ENCODE data around the gene FKBP11.

Gene FKBP11

DNA sequence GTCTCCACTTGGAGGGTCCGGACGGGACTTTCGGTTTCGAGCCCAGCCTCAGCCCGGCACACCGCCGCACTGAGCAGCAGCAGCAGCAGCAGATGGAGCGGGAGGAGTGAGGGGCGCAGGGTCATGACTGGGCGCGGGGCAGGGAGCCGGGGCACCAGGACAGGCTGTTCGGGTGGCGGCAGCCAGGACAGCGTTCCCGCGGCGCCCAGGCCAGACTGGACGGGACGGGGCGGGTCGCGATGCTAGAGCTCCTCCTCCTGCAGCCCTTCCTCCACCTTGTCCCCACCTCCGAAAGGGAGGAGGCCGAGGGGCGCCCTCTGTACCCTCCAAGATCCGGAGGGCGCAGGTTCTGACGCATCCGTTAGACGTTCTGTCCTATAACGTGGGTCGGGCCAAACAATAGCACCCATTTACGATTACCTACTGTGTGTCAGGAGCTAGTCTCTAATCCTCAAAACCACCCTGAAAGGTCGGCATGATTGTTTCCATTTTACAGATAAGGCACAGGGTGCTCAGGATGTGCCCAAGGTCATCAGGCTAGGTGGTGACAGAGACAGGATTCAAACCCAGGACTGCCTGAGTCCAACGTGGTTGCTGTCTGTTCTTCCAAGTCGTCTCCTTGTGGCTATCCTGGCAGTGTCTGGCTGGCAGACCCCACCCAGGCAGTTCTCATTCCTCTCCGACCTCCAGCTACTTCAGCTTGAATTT, at the start of gene FKBP11:
FKBP11 (minus strand) TSS at position 189 of the 708 bp plus-strand sequence; CDS start at position 125, 64 bp downstream.
- peak; percentile 61 for DNase-seq

DNA sequence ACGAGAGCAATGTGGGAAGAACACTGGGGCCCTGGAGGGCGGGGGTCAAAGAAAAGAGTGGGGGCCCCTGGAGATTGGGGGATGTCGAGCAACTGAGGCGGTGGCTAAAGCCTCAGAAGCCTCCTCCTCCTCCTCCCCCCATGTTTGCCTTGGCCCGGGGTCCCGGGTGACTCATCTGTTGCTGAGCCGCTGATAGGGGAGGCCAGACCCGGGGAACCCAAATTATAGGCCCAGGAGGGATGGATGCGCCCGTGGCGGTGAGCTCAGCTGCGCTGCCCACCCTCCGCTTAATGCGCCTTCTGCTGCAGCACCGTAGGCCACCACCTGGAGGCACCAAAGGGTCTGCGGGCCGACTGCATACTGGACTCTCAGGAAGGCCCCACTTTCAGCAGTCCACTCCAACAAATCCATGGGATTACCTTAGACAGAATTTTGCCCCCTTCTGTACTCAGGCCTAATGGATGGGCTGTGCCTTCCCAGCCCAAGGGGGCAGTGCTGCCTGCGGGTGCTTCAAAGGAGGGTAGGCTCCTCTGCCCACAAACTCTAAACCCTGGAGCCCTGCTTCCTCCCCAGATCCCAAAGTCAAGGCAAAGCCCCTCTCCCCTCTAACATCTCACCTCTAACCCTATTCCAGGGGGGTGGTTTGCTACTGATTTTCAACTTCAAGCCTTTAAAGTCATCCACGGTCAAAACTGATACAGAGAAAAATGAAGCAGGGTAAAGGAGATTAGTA, 48.8 kb upstream of the FKBP11 start:
- peak; percentile 27 for DNase-seq

DNA sequence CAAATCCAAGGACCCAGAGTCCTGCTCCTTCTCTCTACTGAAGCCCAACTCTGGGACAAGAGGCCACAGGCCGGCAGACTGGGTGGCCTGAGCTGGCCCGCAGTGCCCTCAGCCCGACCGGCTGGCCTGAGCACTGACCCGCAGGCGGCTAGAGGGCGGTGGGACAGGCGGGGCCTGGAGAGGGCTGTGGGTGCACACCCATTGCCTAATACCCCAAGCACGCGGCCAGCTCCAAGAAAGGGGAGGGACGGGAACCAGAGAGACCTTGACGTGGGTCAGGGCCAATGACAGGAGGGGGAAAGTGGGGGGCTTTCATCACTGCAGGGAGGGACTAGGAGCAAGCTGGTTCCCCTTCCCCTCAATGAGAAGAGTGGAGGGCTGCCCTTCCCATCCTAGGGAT, 48.2 kb upstream of the FKBP11 start:
- no peak for DNase-seq

DNA sequence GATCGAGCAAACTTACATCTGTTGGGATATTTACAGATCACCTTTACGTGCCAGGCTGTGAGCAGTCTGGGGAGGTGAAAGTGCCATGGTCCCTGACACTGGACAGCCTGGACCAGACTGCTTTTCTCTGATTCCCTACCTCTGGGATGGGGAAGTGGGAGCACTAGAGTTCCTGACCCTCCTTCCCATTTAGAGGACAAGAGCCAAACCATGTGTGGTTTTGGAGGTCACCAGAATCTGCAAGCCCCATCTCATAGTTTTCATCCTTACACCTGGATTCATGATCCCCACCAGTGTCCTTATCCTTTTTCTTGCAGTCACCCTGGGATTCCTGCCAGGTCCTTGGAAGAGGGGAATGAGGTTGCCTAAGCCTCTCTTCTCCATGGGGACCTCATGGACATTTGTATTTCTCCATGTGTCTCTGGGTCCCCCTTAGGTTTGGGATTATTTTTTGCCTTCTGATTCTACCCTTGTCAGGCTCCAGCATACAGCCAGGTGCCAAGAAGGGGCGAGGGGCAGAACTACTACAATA, 47.7 kb upstream of the FKBP11 start:
- DNase-seq, result no peak

DNA sequence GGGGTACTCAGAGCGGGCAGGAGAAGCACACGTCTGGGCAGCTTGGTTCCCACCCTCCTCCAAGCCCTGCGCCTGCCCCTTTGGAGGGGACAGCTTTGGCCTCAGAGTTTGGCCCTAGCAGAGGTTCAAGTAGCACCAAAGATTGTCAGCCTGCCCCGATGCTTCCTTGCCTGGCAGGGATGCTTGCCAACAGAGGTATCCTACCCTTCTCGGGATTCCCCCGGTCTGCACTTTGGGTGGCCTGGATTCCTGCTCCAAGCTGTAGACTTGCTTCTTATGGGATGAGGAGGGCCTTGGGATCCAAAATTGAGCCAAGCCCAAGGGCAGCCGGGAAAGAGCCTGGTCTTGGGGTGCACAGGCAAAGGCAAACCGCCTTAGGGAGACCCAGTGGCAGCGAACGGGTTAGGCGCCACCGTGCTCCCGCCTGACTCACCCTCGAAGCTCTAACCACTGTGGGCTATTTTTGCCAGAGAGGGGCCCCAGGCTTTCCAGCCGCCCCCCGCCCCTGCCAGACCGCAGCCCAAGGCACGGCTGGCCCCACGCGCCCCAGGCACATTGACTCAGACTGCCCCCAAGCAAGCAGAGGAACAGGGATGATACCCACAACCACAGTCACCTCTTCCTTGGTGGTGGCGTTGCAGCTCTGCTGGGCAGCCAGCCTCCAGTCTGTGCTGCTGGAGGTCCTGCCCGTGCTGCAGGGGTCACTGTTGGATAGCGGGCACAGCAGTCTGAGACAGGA, 47.1 kb upstream of the FKBP11 start:
- DNase-seq, result no peak

DNA sequence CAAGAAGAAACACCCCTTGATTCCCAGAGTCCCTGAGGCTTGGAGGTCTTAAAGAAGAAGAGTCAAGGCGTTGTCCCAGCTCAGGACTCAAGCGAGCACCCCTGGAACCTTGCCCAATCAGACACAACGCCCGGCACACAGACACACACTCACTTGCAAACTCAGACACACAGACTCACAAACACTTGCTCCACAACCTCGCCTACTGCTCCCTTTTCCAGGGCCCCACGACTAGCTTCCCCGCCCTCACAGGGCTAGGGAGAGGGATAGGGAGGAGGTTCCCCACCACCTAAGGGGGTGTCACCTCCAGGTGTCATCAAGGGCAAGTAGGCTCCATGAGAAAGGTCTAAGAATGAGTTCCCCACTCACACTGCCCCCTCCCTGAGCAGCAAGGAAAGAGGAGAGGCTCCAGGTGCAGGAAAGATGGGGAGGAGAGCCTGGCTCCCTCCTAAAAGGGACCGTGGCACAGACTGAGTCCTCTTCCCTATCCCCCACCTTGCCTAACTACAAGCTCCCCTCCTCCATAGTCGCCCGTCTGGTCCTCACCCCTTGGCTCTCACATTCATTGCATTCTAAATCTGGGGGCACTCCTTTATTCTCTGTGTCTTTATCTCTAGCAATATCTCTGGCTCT, 45.5 kb upstream of the FKBP11 start:
- no peak for DNase-seq

DNA sequence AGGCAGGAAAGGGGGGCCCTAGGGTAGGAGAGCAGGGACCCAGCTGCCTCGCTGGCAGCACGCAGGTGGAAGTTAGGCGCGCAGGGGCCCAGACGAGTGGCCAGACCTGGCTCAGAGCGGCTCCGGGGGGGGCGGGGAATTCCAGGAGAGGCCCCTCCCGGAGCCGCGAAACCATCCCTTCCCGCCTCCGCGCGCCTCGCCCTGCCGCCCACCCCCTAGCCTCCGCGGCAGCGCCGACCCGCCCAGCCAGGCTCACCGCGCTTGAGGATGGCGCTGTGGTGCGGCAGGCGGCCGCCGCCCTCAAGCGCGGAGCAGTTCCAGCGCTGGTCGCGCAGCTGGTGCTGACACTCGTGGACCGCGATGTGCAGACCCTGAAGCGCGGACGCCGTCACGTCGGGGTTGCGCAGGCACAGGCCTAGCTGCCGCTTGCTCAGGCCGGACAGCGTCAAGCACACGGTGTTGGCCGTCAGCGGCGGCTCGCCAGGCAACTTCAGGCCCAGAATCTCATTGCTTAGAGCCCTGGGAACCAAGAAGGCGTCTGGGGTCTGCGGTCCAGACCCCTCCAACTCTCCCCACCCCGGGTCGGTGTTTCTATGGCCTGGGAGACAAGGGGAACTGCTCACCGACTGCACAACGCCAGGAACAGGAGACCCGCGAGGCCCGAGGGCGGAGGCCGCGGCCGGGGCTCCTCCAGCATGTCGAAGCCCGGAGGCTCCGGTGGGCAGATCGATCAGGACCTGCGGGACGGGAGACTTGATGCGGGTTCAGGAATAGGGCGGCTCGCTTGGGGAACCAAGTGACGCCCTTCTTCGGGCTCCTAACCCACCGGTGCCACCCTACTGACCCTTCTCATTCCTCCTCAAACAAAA, 44.8 kb upstream of the FKBP11 start:
- no peak for DNase-seq

DNA sequence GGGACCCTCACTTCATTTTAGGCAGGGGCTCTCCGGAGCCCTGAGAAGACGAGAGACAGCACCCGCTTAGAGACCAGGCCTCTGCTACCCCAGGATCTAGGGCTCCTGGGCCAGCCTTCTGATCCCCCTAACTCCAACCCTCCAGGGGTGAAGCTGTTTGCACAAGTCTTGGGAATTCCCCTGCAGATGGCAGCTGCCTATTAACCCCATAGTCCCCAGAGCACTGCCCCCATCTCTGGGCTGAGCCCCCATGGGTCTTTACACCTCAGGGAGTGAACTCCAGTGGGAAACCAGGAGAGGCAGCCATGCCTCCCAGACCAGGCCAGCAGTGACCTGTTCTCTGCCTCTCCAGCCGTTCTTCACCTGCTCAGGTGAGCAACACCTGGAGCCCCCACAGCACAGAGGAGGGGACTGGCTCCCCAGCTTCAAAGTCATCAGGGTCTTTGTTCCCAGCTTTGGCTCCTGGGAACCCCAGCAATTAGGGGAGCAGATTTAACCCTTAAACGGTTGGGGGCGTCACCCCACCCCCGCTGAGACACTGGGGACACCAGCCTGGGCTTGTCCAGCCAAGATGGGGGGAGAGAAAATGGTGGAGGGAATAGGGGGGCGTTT, 44.0 kb upstream of the FKBP11 start:
- DNase-seq, result no peak

DNA sequence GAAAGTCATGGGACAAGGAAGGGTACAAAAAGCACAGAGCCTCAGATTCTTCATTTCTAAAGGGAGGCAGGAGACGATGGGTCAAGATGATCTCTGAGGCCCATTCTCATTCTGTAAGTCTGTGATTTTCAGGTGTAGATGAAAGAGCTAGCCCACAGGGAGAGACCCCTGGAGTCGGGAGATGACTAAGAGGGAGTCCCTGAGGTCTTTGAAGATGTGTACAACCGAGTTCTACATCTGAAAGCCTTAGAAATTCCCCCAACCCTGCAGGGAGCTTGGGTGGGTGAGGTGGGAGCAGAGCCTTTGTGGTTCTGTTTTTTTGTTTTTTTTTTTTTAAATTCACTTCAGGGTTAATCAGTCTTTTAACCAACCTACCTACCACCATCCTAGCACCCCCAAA, 43.2 kb upstream of the FKBP11 start:
- no peak for DNase-seq

DNA sequence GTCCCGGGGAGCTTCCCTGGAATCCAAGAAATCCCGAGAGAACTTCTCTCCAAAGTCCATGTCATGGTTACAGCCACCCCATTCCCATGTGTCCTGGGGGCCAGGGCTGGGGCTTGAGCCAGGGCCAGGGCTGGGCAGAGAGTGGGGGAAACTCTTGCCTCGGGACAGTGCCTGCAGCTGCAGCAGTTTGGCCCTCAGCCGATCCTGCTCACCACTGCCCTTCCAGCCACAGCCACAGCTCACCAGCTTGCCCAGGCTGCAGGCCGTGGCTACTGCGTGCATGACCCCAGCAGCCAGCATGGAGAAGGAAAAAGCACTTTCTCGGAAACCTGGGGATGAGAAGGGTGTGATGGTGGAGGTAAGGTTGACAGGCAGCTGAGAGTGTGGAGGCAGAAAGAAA, 42.7 kb upstream of the FKBP11 start:
- no peak for DNase-seq

DNA sequence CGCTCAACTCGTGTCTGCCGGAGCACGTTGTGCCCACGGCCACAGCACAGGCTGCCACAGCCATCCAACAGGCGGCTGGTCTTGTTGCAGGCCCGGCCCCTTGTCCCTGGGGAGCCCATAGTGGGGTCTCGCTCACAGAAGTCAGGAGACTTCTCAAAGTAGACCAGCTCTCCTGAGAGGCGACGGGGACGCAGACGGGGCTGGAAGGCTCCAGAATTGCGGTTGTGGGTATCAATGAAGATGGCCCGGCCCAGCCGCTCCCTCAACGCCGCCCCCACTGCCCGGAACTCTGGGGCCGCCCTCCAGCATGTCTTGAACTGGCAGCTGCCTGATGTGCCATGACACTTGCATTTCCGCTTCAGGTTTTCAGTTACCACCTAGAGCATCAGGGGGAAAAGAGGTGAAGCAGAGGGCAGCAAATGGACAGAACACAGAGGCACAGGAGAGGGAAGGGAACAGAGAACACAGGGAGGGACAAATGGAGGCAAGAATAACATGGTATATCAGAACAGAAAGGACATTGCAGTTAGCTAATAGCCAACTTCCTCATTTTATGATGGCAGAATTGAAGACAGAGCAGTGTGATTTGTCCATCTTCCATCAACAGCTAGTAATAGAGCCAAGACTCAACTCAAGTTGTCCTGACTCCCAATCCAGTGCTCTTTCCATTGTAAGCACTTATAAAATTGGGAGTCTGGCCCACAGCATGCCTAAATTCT, 41.0 kb upstream of the FKBP11 start:
- no peak for DNase-seq

DNA sequence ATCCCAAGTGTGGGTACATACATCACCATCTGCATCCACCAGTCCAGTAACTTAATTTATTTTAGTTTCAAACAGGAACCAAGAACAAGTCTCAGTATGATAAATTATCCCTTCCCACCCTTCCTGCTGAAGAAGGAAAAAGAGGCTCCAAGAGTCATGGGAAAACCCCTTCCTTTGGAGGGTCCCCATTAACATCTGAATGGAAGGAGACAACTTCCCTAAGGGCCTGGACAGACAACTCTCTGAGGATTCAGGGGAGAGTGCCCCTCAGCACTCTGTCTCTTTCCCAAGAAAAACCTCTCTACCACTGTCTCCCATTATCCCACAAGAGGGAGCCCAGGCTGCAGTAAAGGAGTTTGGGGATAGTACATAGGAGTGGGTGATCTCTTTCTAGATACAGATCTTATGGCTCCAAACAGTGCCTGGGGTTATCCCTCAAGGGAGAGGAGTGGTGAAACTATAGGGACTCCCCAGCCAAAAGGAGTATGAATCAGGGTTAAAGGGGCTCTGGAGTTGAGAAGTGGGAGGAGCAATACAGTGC, 40.1 kb upstream of the FKBP11 start:
- DNase-seq, result peak; percentile 18

DNA sequence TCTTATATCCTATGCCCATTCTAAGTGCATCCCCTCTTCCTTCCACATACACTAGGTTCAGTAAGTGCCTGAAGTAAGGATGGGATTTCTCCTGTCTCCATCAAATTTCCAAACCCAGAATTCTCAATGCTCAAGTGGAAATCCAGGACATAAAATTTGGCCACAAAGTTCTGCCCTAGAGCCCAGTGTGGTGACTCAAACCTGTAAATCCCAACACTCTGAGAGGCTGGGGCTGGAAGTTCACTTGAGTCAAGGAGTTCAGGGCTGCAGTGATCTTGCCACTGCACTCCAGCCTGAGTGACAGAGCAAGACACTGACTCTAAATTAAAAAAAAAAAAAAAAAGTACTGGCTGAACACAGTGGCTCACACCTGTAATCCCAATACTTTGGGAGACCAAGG, 36.5 kb upstream of the FKBP11 start:
- peak; percentile 14 for DNase-seq

DNA sequence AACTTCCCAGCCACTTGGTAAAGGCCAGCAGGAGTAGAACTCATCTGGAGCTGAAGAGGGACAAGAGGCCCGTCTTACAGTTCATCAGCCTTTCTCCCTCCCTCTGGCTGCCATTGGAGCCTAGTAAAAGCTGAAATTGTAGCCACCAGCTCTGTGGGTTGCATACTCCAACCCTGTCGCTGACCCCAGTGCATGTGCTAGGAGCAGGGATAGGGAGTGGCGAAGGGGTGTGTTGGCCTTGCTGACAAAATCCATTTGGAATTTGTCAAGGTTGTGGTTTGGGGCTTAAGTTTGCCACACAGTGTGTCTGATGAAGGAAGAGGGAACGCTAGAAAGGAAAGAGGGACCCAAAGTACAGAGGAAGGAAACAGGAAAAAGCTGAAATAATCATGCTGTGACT, 36.0 kb upstream of the FKBP11 start:
- DNase-seq, result no peak

DNA sequence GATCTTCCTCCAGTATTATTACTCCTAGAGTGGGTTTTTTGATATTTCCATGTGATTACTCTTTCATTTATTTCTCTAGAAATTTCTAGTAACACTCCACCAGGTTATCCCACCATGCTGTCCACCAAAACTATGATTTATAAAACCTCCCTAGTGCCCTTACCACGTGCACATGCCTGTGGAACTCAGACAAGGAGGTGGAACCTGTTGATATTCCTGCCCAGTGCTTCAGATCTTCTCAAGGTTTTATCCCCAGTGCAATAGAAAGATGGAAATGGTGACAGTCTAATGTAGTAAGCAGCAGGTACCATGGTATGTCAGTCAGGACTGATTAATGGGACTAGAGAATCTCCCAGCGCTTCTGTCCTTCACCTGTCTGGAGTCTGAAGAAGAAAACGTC, 35.5 kb upstream of the FKBP11 start:
- no peak for DNase-seq

DNA sequence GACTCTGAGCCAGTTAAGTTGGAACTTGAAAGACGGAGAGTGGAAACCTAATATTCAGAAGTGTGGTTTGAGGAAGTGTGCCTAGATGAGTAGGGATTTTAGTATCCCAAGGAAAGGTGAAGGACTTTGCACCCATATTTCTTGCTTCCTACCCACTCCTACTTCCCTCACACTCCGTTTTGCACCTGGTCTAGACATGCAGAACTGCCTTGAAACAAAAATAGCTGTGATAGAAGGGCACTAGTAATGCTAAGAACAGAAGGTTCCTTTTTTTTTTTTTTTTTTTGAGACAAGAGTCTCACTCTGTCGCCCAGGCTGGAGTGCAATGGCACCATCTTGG, 32.7 kb upstream of the FKBP11 start:
- DNase-seq, result no peak

DNA sequence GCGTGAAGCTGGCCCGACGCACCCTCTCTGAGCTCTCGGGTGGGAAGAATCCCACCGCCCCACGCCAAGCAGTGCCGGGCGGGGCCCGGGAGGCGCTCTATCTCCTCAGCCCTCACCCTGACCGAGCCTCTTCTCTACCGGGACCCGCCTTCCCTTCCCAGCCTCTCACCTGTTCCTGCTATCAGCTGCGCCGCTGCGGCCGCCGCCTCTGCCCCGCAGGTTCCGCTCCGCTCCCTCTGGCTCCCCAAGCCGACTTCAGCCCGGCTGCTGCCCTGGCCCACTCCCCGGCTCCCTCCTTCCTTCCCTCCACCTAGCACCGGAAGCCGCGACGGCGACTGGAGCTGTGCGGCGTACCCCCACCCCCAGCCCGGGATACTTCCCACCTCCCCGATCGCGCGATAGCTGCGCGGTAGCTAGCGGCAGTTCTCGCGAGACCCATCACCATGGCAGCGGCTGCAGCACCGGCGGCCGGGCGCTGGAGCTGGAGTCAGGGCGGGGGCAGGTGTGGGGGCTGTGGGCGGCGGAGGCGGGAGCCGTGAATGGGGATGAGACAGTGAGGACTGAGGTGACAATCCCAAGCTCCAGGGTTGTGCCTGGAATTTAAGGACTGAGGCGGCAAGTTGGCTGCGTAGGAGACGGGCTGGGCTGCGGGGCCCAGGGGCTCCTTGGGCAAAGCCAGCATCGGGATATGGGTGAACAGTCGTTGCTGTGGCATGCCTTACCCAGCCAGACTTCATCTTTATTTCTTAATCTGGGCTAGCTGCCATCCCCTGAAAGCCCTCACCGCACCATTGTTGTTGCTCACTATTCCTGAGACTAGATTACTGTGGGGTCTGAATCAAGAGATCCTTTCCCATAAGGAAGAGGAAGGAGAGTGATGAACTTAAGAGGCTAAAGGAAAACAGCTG, 32.1 kb upstream of the FKBP11 start, which contains the start of gene ARF3:
ARF3 (minus strand) TSS at position 347 of the 908 bp plus-strand sequence. CDS start 16,392 bp downstream, outside the sequence.
- DNase-seq, result peak; percentile 91

DNA sequence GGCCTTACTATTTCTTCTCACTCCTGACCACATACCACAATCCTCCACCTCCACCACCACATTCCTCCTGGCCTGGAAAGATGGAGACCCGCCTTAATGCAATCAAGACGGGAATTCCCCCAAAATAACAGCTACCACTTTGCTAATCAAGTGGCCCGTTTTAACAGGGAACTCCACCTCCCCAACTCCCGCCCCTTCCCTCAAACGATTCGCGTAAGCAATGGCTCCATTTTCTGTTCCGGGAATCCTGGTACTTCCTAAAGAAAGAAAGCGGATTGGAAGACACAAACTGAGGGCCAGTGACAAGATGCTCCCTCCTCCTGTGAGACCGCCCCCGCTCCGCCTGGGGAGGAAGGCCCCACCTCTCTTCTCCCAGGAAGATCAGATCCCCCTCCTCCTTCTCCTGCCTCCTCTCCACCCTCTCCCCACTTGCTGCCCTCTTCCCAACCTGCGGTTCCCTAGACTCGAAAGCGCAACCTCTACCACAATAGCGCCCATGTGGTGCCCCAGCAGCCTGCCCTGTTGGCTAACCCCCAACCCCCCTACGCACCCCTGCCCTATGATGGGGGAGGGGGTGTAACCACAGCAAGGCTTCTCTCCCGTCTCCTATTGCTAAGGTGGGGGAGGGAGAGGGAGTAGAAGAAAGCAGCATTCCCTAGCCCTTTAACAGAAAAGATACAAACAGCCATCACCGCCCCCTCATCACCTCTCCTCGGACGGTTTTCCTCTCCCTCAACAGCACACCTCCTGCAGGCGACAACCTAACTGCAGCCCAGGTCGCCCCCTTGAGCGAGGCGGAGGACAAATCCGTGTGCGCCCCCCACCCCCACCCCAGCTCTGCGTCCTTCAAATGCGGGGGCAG, 31.2 kb upstream of the FKBP11 start:
- DNase-seq, result peak; percentile 97
